Left colon (tissue), 2 donors: Measurements from ENCODE around the gene TFF2. TPM values are rescaled to one million over a fixed set of nuclear protein-coding genes. Genes with fewer than 3 reads are reported as not detected.
A peak's percentile ranks its signal among the peaks of the same experiment; 100 is the strongest.

ENCODE experiments used
- ATAC-seq: fragments of 200-7000 bp; cut with Tn5 transposase; one replicate; pipeline ENCODE4 v1.9.1; 2020; ENCODE audit warnings: mild to moderate bottlenecking, moderate library complexity
- DNase-seq, 2 donors: peaks; one replicate each; pipeline ENCODE4 v3.0.0-alpha.2; 2020
- intact Hi-C, 2 donors: fragments of 100-400 bp; cut with DNase I in 1 of 2; cut with micrococcal nuclease in 1 of 2; formaldehyde crosslinking; loops; one replicate each; pipeline versions ENCODE4 v1.11.2 to v1.14.0; 2022; cut with DNase I, micrococcal nuclease
- total RNA-seq, 2 donors: library from RNA; stranded (reverse); fragmentation: NEBNext Ultra II Directional; extraction: Animal tissue kit (Norgen Biotek cat#: 25700); gene quantifications; one replicate each; pipeline ENCODE4 v1.2.1, GENCODE V29; 2021
- donor health status: DM: no; HTN: no; CAD: no.
- donor health status: DM: yes; HTN: yes; CAD: no.

Gene TFF2
- total RNA-seq, 2 donors from 2014 or later = 0.87 to 0.98 TPM

DNA sequence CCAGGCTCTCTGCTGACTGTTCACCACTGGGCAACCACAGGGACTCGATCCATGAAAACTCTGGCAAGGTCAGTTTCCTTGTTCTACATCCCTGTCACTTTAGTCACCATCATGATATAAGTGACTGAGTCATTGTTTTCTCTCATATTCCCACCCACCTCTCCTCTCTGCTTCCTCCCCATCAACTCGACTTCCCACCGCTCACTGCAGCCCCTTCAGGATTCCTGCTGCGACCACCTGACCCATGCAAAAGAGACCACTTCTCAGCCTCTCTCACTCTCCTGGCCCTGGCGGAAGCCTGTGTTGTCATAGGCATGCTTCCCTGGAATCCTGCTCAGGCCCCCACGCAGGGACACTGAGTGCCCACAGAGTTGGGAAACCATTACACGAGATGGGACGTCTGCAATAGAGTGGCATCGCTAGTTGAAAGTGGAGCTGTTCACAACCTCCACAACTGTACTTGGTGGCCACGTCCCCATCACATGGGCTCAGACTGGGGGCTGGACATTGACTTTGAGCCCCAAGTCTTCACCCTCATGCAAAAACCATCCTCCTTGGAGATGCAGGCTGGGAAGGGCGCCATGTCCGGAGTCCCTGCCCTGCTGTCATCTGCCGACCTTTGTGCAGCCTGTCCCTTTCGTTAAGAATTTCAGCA, 1.8 kb upstream of the TFF2 start:
- DNase-seq (peak in 1 of 2 donors; percentile 6), ATAC-seq (no peak)
- intact Hi-C loops = no loop called here

DNA sequence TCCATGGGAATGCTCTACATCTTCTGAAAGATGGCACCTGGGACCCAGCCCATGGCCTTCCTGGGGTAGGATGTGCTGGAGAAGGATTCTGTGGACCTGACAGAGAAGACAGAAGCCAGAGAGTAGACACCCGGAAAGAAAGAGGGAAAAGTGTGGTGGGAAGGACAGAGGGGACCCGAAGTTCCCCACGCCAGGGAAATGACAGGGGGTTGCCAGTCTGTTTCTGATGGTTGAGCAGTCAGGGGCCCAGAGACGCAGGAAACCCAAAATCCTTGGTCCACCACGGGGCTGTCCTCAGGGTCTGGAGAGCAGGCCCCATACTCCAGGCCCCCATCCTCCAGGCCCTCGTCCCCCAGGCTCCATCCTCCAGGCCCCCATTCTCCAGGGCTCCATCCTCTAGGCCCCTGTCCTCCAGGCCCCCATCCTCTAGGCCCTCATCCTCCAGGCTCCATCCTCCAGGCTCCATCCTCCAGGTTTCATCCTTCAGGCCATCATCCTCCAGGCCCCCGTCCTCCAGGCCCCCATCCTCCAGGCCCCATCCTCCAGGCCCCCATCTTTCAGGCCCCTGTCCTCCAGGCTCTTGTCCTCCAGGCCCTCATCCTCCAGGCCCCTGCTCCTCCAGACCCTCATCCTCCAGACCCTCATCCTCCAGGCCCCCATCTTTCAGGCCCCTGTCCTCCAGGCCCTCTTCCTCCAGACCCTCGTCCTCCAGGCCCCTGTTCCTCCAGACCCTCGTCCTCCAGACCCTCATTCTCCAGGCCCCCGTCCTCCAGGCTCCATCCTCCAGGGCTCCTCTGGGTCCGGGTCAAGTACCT, 1.0 kb upstream of the TFF2 start:
- DNase-seq (peak in 1 of 2 donors; percentile 8), ATAC-seq (no peak)
- intact Hi-C loops = no loop called here

DNA sequence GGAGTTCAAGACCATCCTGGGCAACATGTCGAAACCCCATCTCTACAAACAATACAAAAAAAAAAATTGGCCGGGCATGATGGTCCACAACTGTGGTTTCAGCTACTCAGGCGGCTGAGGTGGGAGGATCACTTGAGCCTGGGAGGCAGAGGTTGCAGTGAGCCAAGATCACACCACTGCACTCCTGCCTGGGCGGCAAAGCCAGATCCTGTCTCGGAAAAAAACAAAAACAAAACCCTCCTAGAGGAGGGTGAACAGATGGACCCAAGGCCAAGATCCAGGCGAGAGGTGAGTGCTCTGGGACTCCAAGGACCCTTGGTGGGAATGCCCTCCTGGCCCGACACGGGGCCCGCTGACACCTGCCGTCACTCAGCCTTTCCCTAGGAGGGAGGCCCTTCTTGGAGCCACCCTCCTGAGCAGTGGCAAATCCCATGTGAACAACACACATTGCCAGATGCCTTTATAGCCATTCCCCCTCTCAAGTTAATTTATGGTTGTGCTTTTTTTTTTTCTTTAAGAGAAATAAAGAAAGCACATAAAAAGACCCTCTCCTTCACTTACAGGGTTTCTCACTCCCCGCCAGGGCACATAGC, 380 bp downstream of the TFF2 start:
- DNase-seq (peak in 1 of 2 donors; percentile 20), ATAC-seq (no peak)
- intact Hi-C loops = no loop called here

DNA sequence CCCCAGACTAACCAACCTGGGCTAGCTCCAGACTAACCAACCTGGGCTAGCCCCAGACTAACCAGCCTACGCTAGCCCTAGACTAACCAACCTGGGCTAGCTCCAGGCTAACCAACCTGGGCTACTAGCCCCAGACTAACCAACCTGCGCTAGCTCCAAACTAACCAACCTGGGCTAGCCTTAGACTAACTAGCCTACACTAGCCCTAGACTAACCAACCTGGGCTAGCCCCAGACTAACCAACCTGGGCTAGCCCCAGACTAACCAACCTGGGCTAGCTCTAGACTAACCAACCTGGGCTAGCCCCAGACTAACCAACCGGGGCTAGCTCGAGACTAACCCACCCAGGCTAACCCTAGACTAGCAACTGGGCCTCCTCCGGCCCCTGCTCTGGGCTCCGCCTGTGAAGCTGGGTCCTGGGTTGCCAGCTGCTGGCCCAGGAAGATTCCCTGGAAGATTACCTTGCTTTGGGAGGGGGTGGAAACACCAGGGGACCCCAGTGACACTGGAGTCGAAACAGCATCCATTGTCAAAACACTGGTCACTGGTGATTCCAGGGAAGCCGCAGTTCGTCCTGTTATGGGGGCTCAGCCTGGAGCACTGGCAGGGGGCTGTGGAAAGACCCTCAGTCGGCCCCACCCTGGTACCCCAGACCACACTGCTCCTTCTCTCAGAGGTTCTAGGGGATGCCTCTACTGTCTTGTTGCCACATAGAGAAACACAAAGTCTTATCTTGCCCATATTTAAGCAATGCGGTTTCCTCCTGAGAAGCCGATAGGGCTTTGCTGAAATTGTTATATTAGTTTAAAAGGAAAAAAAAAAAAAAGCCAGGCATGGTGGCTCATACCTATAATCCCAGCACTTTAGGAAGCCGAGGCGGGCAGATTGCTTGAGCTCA, 1.1 kb downstream of the TFF2 start:
- DNase-seq = peak in 1 of 2 donors; percentile 12
- ATAC-seq = no peak
- intact Hi-C loops = no loop called here

DNA sequence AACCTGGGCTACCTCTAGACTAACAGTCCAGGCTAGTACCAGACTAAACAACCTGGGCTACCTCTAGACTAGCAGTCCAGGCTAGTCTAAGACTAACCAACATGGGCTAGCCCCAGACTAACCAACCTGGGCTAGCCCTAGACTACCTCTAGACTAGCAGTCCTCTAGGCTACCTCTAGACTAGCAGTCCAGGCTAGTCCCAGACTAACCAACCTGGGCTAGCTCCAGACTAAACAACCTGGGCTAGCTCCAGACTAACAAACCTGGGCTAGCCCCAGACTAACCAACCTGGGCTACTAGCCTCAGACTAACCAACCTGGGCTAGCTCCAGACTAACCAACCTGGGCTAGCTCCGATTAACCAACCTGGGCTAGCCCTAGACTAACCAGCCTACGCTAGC, 2.0 kb downstream of the TFF2 start:
- intact Hi-C loops = no loop called here
- DNase-seq (no peak), ATAC-seq (no peak)

DNA sequence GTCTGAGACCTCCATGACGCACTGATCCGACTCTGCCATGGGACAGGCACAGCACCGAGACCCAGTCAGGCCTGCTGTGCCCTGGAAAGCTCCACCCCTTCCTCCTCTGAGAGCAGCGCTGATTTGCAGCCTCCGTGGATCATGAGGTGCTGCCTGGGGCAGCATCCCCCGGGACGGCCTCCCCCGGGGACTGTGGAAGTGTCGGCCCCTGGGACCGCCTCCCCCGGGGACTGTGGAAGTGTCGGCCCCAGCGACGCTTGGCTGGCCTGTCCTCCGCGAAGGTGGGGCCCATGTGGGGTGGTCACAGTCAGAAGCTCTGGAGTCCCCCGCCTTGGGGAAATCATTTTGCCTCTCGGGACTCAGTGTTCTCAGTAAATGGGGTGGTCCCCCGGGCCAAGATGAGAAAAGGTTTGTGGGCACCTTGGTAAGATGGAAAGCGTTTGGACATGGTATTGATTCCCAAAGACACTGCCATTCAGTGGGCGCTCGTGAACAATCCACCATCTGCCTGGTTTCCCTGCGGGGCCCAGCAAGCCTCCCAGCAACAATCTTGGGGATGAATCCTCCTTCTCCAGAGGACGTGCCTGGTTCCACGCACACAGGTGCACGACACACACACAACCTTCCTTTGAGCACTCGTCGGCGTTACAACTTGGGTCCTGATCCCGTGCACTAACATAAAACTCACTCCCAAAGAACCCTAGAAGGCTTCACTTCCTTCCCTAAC, 3.0 kb downstream of the TFF2 start:
- intact Hi-C loops = no loop called here
- ATAC-seq (no peak), DNase-seq (peak in 1 of 2 donors; percentile 11)

DNA sequence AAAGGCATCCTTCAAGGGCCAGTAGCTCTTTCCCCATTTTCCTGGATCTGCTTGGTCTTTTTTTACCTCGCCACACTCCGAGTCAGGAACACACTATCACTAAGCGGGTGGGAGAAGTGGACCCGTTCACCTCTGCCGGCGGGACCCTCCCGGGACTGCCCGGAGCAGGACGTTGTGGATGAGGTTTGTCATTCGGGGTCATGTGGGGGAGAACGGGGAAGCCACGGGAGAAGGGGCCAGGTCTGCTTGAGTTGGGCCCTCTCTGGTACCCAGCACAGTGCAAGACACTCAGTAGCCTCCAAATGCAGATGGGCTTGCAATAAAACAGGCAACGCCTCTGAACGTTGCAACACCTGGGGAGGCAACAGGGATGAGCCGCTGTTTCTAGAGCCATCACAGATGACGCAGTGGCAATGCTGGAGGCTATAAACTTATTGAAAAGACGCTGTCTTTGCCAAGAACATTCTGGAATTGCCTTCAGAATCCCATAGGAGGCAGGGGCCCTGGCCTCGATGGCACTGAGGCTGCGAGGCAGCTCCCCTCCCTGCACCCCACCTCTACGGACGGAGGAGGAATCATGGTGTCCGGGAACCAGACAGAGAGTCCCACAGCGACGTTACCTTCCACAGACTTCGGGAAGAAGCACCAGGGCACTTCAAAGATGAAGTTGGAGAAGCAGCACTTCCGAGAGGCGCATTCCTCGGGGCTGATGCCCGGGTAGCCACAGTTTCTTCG, 3.8 kb downstream of the TFF2 start:
- intact Hi-C loops = no loop called here
- DNase-seq = peak in 1 of 2 donors; percentile 10
- no peak for ATAC-seq

DNA sequence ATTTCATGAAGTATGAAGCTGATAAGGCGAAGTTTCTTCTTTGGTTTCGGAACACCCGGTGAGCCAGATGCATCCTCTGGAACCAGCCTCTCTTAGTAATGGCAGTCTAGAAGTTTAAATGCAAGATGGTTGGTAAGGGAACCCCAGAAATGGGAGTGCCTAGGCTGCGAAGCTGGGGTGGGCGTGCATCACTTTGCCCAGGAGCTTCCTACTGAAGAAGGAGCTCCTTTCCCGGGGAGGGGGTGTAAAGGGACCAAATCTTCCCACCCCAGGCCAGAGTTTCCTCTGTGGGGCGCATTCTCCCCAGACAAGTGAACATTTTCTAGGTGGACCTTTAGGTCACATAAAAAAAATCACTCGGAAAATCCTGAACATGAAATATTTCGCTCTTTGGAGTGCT, 4.4 kb downstream of the TFF2 start:
- ATAC-seq (no peak), DNase-seq (peak in 1 of 2 donors; percentile 15)
- intact Hi-C loops = no loop called here

DNA sequence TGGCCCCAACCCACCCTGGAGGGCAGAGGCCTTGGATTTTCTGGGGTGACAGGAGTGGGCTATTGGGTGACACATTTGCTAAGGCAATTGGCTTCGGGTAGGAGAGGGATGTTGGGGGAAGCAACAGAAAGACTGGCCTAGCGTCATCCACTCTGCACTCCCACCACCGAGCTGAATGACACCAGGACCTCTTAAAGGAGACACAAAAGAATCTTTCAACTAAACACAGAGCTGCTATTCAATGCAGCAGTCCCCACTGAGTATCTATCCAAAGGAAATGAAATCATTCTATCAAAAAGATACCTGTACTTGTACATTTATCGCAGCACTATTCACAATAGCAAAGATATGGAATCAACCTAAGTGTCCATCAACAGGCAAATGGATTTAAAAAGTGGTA, 6.2 kb downstream of the TFF2 start:
- DNase-seq = peak in 1 of 2 donors; percentile 4
- intact Hi-C loops = no loop called here

DNA sequence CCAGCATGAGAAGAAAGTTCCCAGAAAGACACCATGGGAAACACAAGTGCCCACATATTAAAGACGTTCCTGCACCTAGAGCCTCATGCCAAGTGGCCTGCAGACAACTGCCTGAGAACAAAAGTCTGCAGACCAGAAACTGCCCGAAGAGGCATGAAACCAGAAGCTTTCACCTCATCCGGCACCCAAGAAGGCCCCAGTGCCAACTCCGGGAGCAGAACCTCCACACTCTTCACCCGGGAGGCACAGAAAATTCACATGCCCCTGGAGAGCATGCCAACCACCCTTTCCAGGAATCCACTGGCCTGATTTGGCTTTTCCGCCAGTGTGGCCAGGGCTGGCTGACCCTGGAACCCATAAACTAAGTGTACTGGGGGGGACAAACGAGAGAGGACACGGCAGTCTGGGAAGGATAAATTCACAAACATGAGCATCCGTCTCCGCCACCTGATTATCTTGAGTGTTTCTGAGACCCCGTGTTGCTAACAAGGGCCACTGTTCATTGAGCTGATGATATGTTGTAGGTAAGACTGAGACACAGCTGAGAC, 6.8 kb downstream of the TFF2 start:
- DNase-seq (peak in 1 of 2 donors; percentile 4), ATAC-seq (no peak)
- intact Hi-C loops = no loop called here

More for the DNA sequence above, 6.2 kb downstream of the TFF2 start:
- no peak for ATAC-seq

DNA sequence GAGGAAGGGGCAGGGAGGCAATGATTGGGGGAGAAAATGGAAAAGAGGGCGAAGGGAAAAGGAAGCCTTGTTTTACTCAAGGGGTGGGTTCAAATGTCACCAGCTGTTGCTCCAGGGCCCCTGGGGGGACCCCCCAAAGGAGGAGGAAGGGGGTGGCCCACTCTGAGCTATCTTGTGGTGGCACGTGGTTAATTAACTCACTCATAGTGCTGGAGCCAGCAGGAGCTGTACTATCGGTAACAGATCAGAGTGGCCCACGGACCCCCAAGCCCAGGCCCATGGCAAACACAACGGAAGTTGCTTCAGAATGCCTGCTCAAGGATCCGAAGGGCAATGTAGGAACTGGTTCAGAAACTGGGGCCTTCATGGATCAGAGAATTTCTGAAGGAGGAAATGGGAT, 7.2 kb downstream of the TFF2 start:
- intact Hi-C loops = no loop called here
- ATAC-seq (no peak), DNase-seq (peak in 1 of 2 donors; percentile 4)

DNA sequence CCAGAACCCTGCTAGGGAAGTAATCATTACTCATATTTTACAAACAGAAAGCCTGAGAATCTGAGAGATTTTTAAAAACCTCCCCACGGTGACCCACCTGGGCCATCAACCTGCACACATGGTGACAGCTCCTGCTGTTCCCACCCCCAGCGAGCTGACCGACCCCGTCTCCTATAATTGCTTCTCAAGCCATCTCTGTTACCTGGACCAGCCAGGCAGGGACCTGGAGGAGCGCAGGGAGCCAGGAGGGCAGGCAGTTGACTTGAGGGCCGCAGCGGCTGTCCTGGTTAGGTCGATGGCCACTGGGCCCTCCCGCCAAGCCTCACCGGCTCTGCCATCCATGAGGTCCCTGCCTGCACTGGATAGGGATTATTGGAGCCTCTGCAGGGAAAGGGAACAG, 7.7 kb downstream of the TFF2 start:
- ATAC-seq (no peak), DNase-seq (peak in 1 of 2 donors; percentile 20)
- intact Hi-C loops = no loop called here

DNA sequence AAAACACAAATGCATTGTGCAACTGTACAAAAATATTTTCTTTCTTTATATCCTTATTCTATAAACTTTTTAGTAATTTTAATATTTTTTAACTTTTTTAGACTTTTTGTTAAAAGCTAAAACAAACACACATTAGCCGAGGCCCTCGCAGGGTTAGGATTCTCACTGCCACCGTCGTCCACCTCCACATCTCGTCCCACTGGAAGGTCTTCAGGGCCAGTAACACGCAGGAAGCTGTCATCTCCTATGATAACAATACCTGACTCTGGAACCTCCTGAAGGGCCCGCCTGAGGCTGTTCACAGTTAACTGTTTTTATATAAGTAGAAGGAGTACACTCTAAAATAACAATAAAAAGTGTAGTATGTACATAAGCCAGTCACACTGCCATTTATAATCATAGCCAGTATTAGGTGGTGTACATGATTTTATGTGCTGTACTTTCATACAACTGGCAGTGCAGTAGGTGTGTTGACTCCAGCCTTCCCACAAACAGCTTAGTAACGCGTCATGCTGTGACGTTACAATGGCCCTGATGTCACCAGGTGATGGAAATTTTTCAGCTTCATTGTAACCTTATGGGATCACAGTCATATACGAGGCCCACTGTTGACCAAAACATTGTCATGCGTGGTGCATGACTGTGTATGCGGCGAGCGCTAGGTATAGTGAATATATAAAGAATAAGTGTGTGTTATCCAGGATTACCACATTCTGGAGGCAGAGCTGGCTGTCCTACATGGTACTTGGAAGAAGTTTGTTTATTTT, 8.8 kb downstream of the TFF2 start:
- ATAC-seq = peak; percentile 61
- DNase-seq = peak in 1 of 2 donors; percentile 29
- intact Hi-C loops = no loop called here

DNA sequence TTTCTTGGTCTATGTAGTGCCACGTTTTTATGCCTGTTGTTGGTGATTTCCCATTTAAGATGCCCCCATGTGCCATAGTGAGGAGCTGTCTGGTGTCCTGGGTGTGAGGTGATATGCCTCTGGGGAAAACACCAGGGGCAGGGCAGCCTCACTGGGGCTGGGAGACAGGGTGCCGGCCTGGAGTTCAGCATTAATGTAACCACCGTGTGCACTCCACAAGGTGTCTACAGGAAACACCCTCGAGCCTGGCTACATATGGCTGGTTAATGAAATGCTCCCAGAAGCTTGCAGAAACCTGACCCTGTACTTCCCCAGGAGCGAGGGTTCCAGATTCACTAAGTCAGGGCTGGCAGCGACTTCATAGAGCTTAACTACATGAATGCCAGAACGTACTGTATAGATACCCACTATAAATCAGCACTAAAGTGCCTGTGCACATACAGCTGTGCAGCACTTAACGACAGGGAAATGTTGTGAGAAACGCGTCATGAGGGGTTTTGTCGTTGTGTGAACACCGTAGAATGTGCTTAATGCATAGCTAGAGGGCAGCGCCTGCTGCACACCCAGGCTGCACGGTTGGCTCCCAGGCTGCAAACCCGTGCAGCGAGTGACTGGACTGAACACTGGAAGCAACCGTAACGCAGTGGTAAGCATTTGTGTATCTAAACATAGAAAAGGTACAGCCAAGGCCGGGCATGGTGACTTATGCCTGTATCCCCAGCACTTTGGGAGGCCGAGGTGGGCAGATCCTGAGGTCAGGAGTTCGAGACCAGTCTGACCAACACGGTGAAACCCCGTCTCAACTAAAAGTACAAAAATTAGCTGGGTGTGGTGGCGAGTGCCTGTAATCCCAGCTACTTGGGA, 10.4 kb downstream of the TFF2 start:
- intact Hi-C loops = no loop called here
- DNase-seq (peak in 1 of 2 donors; percentile 12), ATAC-seq (no peak)

DNA sequence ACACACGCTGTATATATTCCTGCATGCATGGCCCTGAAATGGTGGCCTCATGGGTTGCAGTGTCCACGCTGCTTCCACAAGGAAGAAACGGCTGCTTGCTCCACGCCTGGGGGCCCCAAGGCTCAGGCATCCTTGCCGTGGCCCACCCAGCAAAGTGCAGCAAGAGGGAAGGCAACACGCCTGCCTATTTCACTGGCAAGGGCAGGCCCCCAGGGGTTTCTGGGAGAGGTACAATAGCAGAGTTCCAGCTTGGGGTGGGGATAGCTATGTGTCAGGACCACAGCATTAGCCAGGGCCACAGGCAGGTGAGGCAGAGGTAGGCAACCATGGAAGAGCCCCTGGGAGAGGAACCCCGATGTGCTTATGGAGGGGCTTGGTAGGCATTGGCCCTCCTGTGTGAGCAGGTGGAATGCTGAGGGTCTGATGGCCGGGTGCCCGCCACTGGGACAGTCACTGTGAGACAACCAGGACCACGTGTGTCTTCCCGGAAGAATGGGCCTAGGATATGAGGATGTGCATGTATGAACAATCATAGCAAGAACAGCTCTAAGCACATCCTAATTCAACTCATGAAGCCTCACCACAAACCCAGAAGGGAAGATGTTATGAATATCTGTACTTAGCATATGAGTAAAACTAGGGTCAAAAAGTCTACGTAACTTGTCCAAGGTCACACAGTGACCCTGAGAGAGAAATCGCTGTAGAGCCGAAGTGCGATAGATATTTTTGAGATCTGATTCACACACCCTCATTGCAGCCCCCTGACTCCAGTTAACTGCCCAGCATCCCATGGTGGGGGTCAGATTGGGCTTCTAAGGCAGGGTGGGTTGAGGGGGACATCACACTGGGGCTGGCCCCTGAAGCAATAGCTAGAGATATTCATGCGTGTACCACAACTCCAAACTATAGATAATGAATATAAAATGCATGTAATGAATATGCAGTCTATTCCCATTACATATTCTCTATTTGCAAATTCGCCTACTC, 11.8 kb downstream of the TFF2 start:
- DNase-seq = peak in 1 of 2 donors; percentile 8
- ATAC-seq = no peak
- intact Hi-C loops = no loop called here
